Stimulated activated CD8-positive, alpha-beta memory T cell treated with anti-CD3 and anti-CD28 coated beads, Interleukin-15, amount 100 ng/mL, for 1 hour (primary cell): ENCODE data around the gene COL5A3.
"Not testable (repeated sequence)": the region's sequence is repeated elsewhere in the genome, so short reads cannot be mapped to it uniquely, and the experiment has no call there.

ENCODE experiments used
- DNase-seq: peaks from one replicate; pipeline ENCODE4 v3.0.0-alpha.2; 2020; ENCODE audit warnings: low read depth

COL5A3 gene

GRCh38 chr19:9937001-9937411 lies 73.3 kb downstream of the COL5A3 start:
- no peak for DNase-seq

- DNase-seq, result no peak
Measured at GRCh38 chr19:9936326-9937000, 73.8 kb downstream of the COL5A3 start, which contains the start of gene OLFM2. Gene OLFM2, minus strand, starts transcription at chr19:9936515. Its CDS starts 149 bp downstream, at chr19:9936366.

GRCh38 chr19:9935506-9936325 lies 74.6 kb downstream of the COL5A3 start:
- DNase-seq, result no peak

GRCh38 chr19:9934132-9934950 lies 76.0 kb downstream of the COL5A3 start:
- DNase-seq, result peak; percentile 71

- no peak for DNase-seq
Measured at GRCh38 chr19:9932835-9933234, 77.5 kb downstream of the COL5A3 start.

- DNase-seq, result no peak
Measured at GRCh38 chr19:9931629-9932028, 78.7 kb downstream of the COL5A3 start.

GRCh38 chr19:9923440-9923839 lies 86.9 kb downstream of the COL5A3 start:
- DNase-seq, result no peak

- DNase-seq, result not testable (repeated sequence)
Measured at GRCh38 chr19:9922782-9923379, 87.4 kb downstream of the COL5A3 start.

- no peak for DNase-seq
Measured at GRCh38 chr19:9917321-9917720, 93.0 kb downstream of the COL5A3 start.

GRCh38 chr19:9916719-9917118 lies 93.6 kb downstream of the COL5A3 start:
- DNase-seq, result no peak

GRCh38 chr19:9914315-9915207 lies 95.7 kb downstream of the COL5A3 start:
- peak; percentile 58 for DNase-seq

- DNase-seq, result no peak
Measured at GRCh38 chr19:9914001-9914314, 96.3 kb downstream of the COL5A3 start.

- no peak for DNase-seq
Measured at GRCh38 chr19:9913237-9914000, 96.9 kb downstream of the COL5A3 start.

- no peak for DNase-seq
Measured at GRCh38 chr19:9912551-9913236, 97.6 kb downstream of the COL5A3 start.

- no peak for DNase-seq
Measured at GRCh38 chr19:9911524-9912185, 98.6 kb downstream of the COL5A3 start.

GRCh38 chr19:9910625-9911024 lies 99.7 kb downstream of the COL5A3 start:
- DNase-seq, result no peak
